WTC11 (cell line): ENCODE data around the gene TESK2. TPM values are rescaled to one million over a fixed set of nuclear protein-coding genes. Genes with fewer than 3 reads are reported as not detected.
A peak's percentile ranks its signal among the peaks of the same experiment; 100 is the strongest.

Experiments
- ATAC-seq: fragments of 200-7000 bp; cut with Tn5 transposase; 2 replicates; pipeline ENCODE4 v1.10.0; 2021; ENCODE audit warnings: mild to moderate bottlenecking, moderate library complexity
- CTCF ChIA-PET: fragments of 300-600 bp; sonication (Branson Sonifier 250); formaldehyde crosslinking; loops from one replicate; lab custom pipeline; 2021; ENCODE audit warnings: antibody characterized with exemption; lab: Charles Lee
- POLR2A ChIA-PET: fragments of 350-600 bp; sonication (Branson Sonifier 250); formaldehyde crosslinking; loops from one replicate; lab custom pipeline; 2021; ENCODE audit warnings: antibody characterized with exemption; lab: Charles Lee
- DNase-seq: peaks from one replicate; pipeline ENCODE4 v3.0.0; 2021; ENCODE audit warnings: low spot score
- H3K27ac Mint-ChIP-seq: 2 replicates; pipeline ENCODE4 v1.8.0; 2021; ENCODE audit warnings: mixed read lengths
- H3K27me3 Mint-ChIP-seq: 2 replicates; pipeline ENCODE4 v1.8.0; 2021; ENCODE audit warnings: low read depth, mild to moderate bottlenecking, moderate library complexity, mixed read lengths
- H3K36me3 Mint-ChIP-seq: 2 replicates; pipeline ENCODE4 v1.8.0; 2021; ENCODE audit warnings: mixed read lengths
- H3K4me1 Mint-ChIP-seq: 2 replicates; pipeline ENCODE4 v1.8.0; 2022; ENCODE audit warnings: mixed read lengths
- H3K4me3 Mint-ChIP-seq: 2 replicates; pipeline ENCODE4 v1.8.0; 2021; ENCODE audit warnings: mild to moderate bottlenecking, moderate library complexity, mixed read lengths
- H3K9me3 Mint-ChIP-seq: 2 replicates; pipeline ENCODE4 v1.8.0; 2021; ENCODE audit warnings: mixed read lengths
- ARID4B ChIP-seq: sonication (generic); formaldehyde crosslinking; IDR thresholded peaks from 2 replicates; pipeline ENCODE4 v1.8.0; 2023; ENCODE audit warnings: missing genetic modification reagents, mild to moderate bottlenecking, borderline replicate concordance
- ATF1 ChIP-seq: sonication (generic); formaldehyde crosslinking; IDR thresholded peaks from 2 replicates; pipeline ENCODE4 v1.8.1; 2023; ENCODE audit warnings: mild to moderate bottlenecking, moderate library complexity, missing genetic modification reagents
- CDX4 ChIP-seq: fragments of 250-450 bp; sonication (Bioruptor Pico); IDR thresholded peaks from 2 replicates; pipeline ENCODE4 v1.9.0; 2021; ENCODE audit warnings: moderate library complexity, mild to moderate bottlenecking, inconsistent platforms, borderline replicate concordance
- CREM ChIP-seq: sonication (generic); formaldehyde crosslinking; IDR thresholded peaks from 2 replicates; pipeline ENCODE4 v1.8.1; 2022; ENCODE audit warnings: mild to moderate bottlenecking, missing genetic modification reagents, moderate library complexity
- CTCF ChIP-seq: fragments of 200-600 bp; IDR thresholded peaks from 2 replicates; pipeline ENCODE4 v1.8.0; 2022; ENCODE audit warnings: antibody characterized with exemption
- ELF4 ChIP-seq: sonication (generic); formaldehyde crosslinking; IDR thresholded peaks from 2 replicates; pipeline ENCODE4 v1.8.1; 2022; ENCODE audit warnings: low read depth, mild to moderate bottlenecking, moderate library complexity, missing genetic modification reagents
- GRHL2 ChIP-seq: fragments of 250-450 bp; sonication (Bioruptor Pico); IDR thresholded peaks from 2 replicates; pipeline ENCODE4 v1.8.0; 2022; ENCODE audit warnings: mild to moderate bottlenecking, moderate library complexity; ENCODE audit not compliant: insufficient replicate concordance, severe bottlenecking
- IRF1 ChIP-seq: sonication (generic); formaldehyde crosslinking; IDR thresholded peaks from 2 replicates; pipeline ENCODE4 v1.8.0; 2023; ENCODE audit warnings: missing genetic modification reagents
- MXD4 ChIP-seq: fragments of 250-450 bp; sonication (Bioruptor Pico); IDR thresholded peaks from 2 replicates; pipeline ENCODE4 v1.8.0; 2021; ENCODE audit warnings: mild to moderate bottlenecking, moderate library complexity, borderline replicate concordance
- PRRX2 ChIP-seq: fragments of 250-450 bp; sonication (Bioruptor Pico); IDR thresholded peaks from 2 replicates; pipeline ENCODE4 v1.8.0; 2021; ENCODE audit warnings: mild to moderate bottlenecking
- SMAD4 ChIP-seq: sonication (generic); formaldehyde crosslinking; IDR thresholded peaks from 2 replicates; pipeline ENCODE4 v1.8.0; 2022; ENCODE audit warnings: mild to moderate bottlenecking, missing genetic modification reagents
- SOX15 ChIP-seq: fragments of 250-450 bp; sonication (Bioruptor Pico); IDR thresholded peaks from 2 replicates; pipeline ENCODE4 v1.9.0; 2021; ENCODE audit warnings: mild to moderate bottlenecking
- TEAD4 ChIP-seq: sonication (generic); formaldehyde crosslinking; IDR thresholded peaks from 2 replicates; pipeline ENCODE4 v1.8.0; 2022; ENCODE audit warnings: mild to moderate bottlenecking, missing genetic modification reagents
- ZBTB43 ChIP-seq: sonication (generic); formaldehyde crosslinking; IDR thresholded peaks from 2 replicates; pipeline ENCODE4 v1.8.1; 2023; ENCODE audit warnings: mild to moderate bottlenecking, missing genetic modification reagents
- ZNF121 ChIP-seq: sonication (generic); formaldehyde crosslinking; IDR thresholded peaks from 2 replicates; pipeline ENCODE4 v1.8.0; 2023; ENCODE audit warnings: missing genetic modification reagents
- ZNF138 ChIP-seq: sonication (generic); formaldehyde crosslinking; conservative IDR thresholded peaks from 2 replicates; pipeline ENCODE4 v1.8.1; 2022; ENCODE audit warnings: mild to moderate bottlenecking, moderate library complexity, missing genetic modification reagents
- ZNF396 ChIP-seq: fragments of 250-450 bp; sonication (Bioruptor Pico); IDR thresholded peaks from 2 replicates; pipeline ENCODE4 v1.8.0; 2021; ENCODE audit warnings: mild to moderate bottlenecking, moderate library complexity, borderline replicate concordance
- ZNF416 ChIP-seq: fragments of 250-450 bp; sonication (Bioruptor Pico); IDR thresholded peaks from 2 replicates; pipeline ENCODE4 v1.9.0; 2021; ENCODE audit warnings: mild to moderate bottlenecking, inconsistent platforms
- total RNA-seq: library from RNA; stranded (reverse); gene quantifications from 3 replicates; pipeline ENCODE4 v1.2.3, GENCODE V29; 2021

The TESK2 gene
- total RNA-seq, 1 experiment from 2014 or later, result 13.3 TPM

GRCh38 chr1:45498279-45498678, 7.3 kb upstream of the TESK2 start (continued):
- no peak for TF ChIP-seq CTCF

GRCh38 chr1:45493116-45493697, 2.2 kb upstream of the TESK2 start:
- CTCF ChIA-PET, result interaction anchor here (0.5 to 8.3 kb wide), 26 partner anchors 8 to 700 kb away, joined by 3 to 170 read pairs (median 3); partner anchors contain the start of genes AKR1A1, MUTYH, TOE1 and UROD
- no peaks in the 10 kb centered on the region for H3K27me3 Mint-ChIP-seq
- ATAC-seq, result no peak
- H3K4me3 Mint-ChIP-seq, result no peak overlapping the region
- H3K36me3 Mint-ChIP-seq, result peaks cover 10% of the 10 kb centered on the region
- H3K9me3 Mint-ChIP-seq, result peaks cover 6% of the 10 kb centered on the region
- DNase-seq, result peak; percentile 45
- H3K27ac Mint-ChIP-seq, result no peak overlapping the region
- no peak for TF ChIP-seq ZBTB43 (CRISPR knock-in tag)
- no peak for TF ChIP-seq CDX4 (CRISPR knock-in tag)
- no peak for TF ChIP-seq GRHL2
- no peak for TF ChIP-seq PRRX2
- TF ChIP-seq ZNF138 (CRISPR knock-in tag), result no peak
- no peak for TF ChIP-seq TEAD4
- no peak for TF ChIP-seq ELF4 (CRISPR knock-in tag)
- no peak for TF ChIP-seq ARID4B (CRISPR knock-in tag)
- TF ChIP-seq ZNF396 (CRISPR knock-in tag), result no peak
- no peak for TF ChIP-seq ZNF121 (CRISPR knock-in tag)
- no peak for TF ChIP-seq CREM (CRISPR knock-in tag)
- no peak for TF ChIP-seq ATF1 (CRISPR knock-in tag)
- TF ChIP-seq SOX15, result no peak
- no peak for TF ChIP-seq SMAD4 (CRISPR knock-in tag)
- no peak for TF ChIP-seq MXD4 (CRISPR knock-in tag)
- TF ChIP-seq ZNF416 (CRISPR knock-in tag), result no peak
- no peak for TF ChIP-seq IRF1
- peaks cover 5% of the 10 kb centered on the region; the same call in 1 of the 2 replicates for H3K4me1 Mint-ChIP-seq
- POLR2A ChIA-PET, result interaction anchor here (0.6 to 1.8 kb wide), 6 partner anchors 29 to 642 kb away, joined by 3 to 6 read pairs (median 3); partner anchors contain the start of genes HPDL, PRDX1 and TOE1
